Activated naive CD4-positive, alpha-beta T cell treated with anti-CD3 and anti-CD28 coated beads, Interleukin-2, amount 10 ng/mL, durations not matched to agents 7 days and 5 days (primary cell): Measurements from ENCODE around the gene IFIT2.
"Not testable (repeated sequence)": the region's sequence is repeated elsewhere in the genome, so short reads cannot be mapped to it uniquely, and the experiment has no call there.

ENCODE experiments used
- CTCF ChIA-PET: fragments of 350-600 bp; sonication (Branson Sonifier 250); formaldehyde crosslinking; loops from one replicate; lab custom pipeline; 2021; ENCODE audit warnings: antibody characterized with exemption; lab: Charles Lee
- DNase-seq: peaks from one replicate; pipeline ENCODE4 v3.0.0-alpha.2; 2020
- H3K27ac Mint-ChIP-seq: one replicate; pipeline ENCODE4 v1.8.0; 2021; ENCODE audit warnings: mild to moderate bottlenecking, moderate library complexity, mixed read lengths
- H3K27me3 Mint-ChIP-seq: one replicate; pipeline ENCODE4 v1.8.0; 2021; ENCODE audit warnings: mild to moderate bottlenecking, mixed read lengths
- H3K36me3 Mint-ChIP-seq: one replicate; pipeline ENCODE4 v1.8.0; 2021; ENCODE audit warnings: mixed read lengths
- H3K4me1 Mint-ChIP-seq: one replicate; pipeline ENCODE4 v1.8.0; 2021; ENCODE audit warnings: mixed read lengths
- H3K4me3 Mint-ChIP-seq: one replicate; pipeline ENCODE4 v1.8.0; 2021; ENCODE audit warnings: mild to moderate bottlenecking, moderate library complexity, mixed read lengths
- H3K9me3 Mint-ChIP-seq: one replicate; pipeline ENCODE4 v1.8.0; 2021; ENCODE audit warnings: mixed read lengths

The IFIT2 gene

GRCh38 chr10:89344156-89344555 is 42.3 kb downstream of the IFIT2 start:
- no peak for DNase-seq
- CTCF ChIA-PET: interaction anchor here (1.2 to 1.7 kb wide), 2 partner anchors 11 to 25 kb away, joined by 3 to 7 read pairs; no protein-coding TSS in a partner anchor
- Mint-ChIP-seq H3K27ac (no peak overlapping the region), H3K9me3 (no peaks in the 10 kb centered on the region), H3K4me3 (no peak overlapping the region), H3K36me3 (peaks cover 8% of the 10 kb centered on the region), H3K4me1 (no peaks in the 10 kb centered on the region), H3K27me3 (peaks cover 45% of the 10 kb centered on the region)

GRCh38 chr10:89345367-89346000 is 43.6 kb downstream of the IFIT2 start:
- Mint-ChIP-seq H3K4me3 (no peak overlapping the region), H3K27me3 (peaks cover 44% of the 10 kb centered on the region), H3K9me3 (no peaks in the 10 kb centered on the region), H3K4me1 (peaks cover 1% of the 10 kb centered on the region), H3K27ac (no peak overlapping the region), H3K36me3 (peaks cover 3% of the 10 kb centered on the region)
- no peak for DNase-seq
- CTCF ChIA-PET: interaction anchor here (1.4 kb wide), 1 partner anchor 46 kb away, joined by 3 read pairs; the partner anchor contains the start of gene IFIT1

GRCh38 chr10:89346405-89347254 is 44.8 kb downstream of the IFIT2 start:
- no peak for DNase-seq
- Mint-ChIP-seq H3K4me1 (peaks cover 13% of the 10 kb centered on the region), H3K36me3 (no peaks in the 10 kb centered on the region), H3K9me3 (no peaks in the 10 kb centered on the region), H3K4me3 (no peak overlapping the region), H3K27me3 (peaks cover 40% of the 10 kb centered on the region), H3K27ac (no peak overlapping the region)
- CTCF ChIA-PET: interaction anchor here (1.4 kb wide), 1 partner anchor 45 kb away, joined by 3 read pairs; the partner anchor contains the start of gene IFIT1

- no peaks in the 10 kb centered on the region for H3K9me3 Mint-ChIP-seq
- H3K27me3 Mint-ChIP-seq: peaks cover 38% of the 10 kb centered on the region
- peaks cover 20% of the 10 kb centered on the region for H3K4me1 Mint-ChIP-seq
- no peaks in the 10 kb centered on the region for H3K36me3 Mint-ChIP-seq
- CTCF ChIA-PET: no interaction called here
- H3K4me3 Mint-ChIP-seq: no peak overlapping the region
- DNase-seq: no peak
- H3K27ac Mint-ChIP-seq: no peak overlapping the region
These were observed 46.0 kb downstream of the IFIT2 start for GRCh38 chr10:89347701-89348457.

GRCh38 chr10:89348481-89348880 is 46.6 kb downstream of the IFIT2 start:
- Mint-ChIP-seq H3K4me3 (no peak overlapping the region), H3K36me3 (no peaks in the 10 kb centered on the region), H3K9me3 (no peaks in the 10 kb centered on the region), H3K27ac (no peak overlapping the region), H3K27me3 (peaks cover 36% of the 10 kb centered on the region), H3K4me1 (peaks cover 20% of the 10 kb centered on the region)
- no peak for DNase-seq
- CTCF ChIA-PET: no interaction called here

GRCh38 chr10:89348975-89349374 is 47.1 kb downstream of the IFIT2 start:
- CTCF ChIA-PET: no interaction called here
- Mint-ChIP-seq H3K27me3 (peaks cover 38% of the 10 kb centered on the region), H3K27ac (no peak overlapping the region), H3K4me1 (peaks cover 20% of the 10 kb centered on the region), H3K9me3 (no peaks in the 10 kb centered on the region), H3K4me3 (no peak overlapping the region), H3K36me3 (no peaks in the 10 kb centered on the region)
- DNase-seq: no peak

- not testable (repeated sequence) for H3K9me3 Mint-ChIP-seq, H3K4me3 Mint-ChIP-seq, H3K27ac Mint-ChIP-seq, H3K36me3 Mint-ChIP-seq, DNase-seq
- CTCF ChIA-PET: interaction anchor here (2.1 kb wide), 1 partner anchor 19 kb away, joined by 6 read pairs; no protein-coding TSS in a partner anchor
- peaks cover 49% of the 10 kb centered on the region for H3K27me3 Mint-ChIP-seq
- H3K4me1 Mint-ChIP-seq: peaks cover 20% of the 10 kb centered on the region
These were observed 48.9 kb downstream of the IFIT2 start for GRCh38 chr10:89350631-89351315.

- Mint-ChIP-seq H3K4me1 (peaks cover 20% of the 10 kb centered on the region), H3K27me3 (peaks cover 51% of the 10 kb centered on the region), H3K4me3 (no peak overlapping the region), H3K9me3 (no peaks in the 10 kb centered on the region), H3K27ac (no peak overlapping the region), H3K36me3 (no peaks in the 10 kb centered on the region)
- CTCF ChIA-PET: interaction anchor here (2.1 kb wide), 1 partner anchor 18 kb away, joined by 6 read pairs; no protein-coding TSS in a partner anchor
- peak; percentile 28 for DNase-seq
These were observed 49.5 kb downstream of the IFIT2 start for GRCh38 chr10:89351412-89351779.

- H3K36me3 Mint-ChIP-seq: no peaks in the 10 kb centered on the region
- peak overlapping the region; percentile 38 for H3K27ac Mint-ChIP-seq
- no peak overlapping the region for H3K4me3 Mint-ChIP-seq
- no peaks in the 10 kb centered on the region for H3K9me3 Mint-ChIP-seq
- no peak for DNase-seq
- peaks cover 53% of the 10 kb centered on the region for H3K27me3 Mint-ChIP-seq
- CTCF ChIA-PET: interaction anchor here (0.8 to 2.1 kb wide), 2 partner anchors 11 to 17 kb away, joined by 3 to 6 read pairs; no protein-coding TSS in a partner anchor
- H3K4me1 Mint-ChIP-seq: peaks cover 20% of the 10 kb centered on the region
These were observed 50.1 kb downstream of the IFIT2 start for GRCh38 chr10:89351780-89352597.

- no peaks in the 10 kb centered on the region for H3K36me3 Mint-ChIP-seq
- DNase-seq: no peak
- CTCF ChIA-PET: interaction anchor here (0.8 kb wide), 1 partner anchor 10 kb away, joined by 3 read pairs; no protein-coding TSS in a partner anchor
- no peaks in the 10 kb centered on the region for H3K9me3 Mint-ChIP-seq
- H3K27ac Mint-ChIP-seq: no peak overlapping the region
- H3K4me1 Mint-ChIP-seq: peaks cover 20% of the 10 kb centered on the region
- H3K4me3 Mint-ChIP-seq: no peak overlapping the region
- H3K27me3 Mint-ChIP-seq: peaks cover 48% of the 10 kb centered on the region
These were observed 51.0 kb downstream of the IFIT2 start for GRCh38 chr10:89352802-89353201.

GRCh38 chr10:89355394-89355931 is 53.6 kb downstream of the IFIT2 start:
- Mint-ChIP-seq H3K27me3 (peaks cover 37% of the 10 kb centered on the region), H3K4me1 (peaks cover 19% of the 10 kb centered on the region), H3K36me3 (no peaks in the 10 kb centered on the region), H3K27ac (no peak overlapping the region), H3K4me3 (no peak overlapping the region), H3K9me3 (no peaks in the 10 kb centered on the region)
- CTCF ChIA-PET: interaction anchor here (1.1 to 1.4 kb wide), 4 partner anchors 9 to 14 kb away, joined by 3 to 5 read pairs (median 4); no protein-coding TSS in a partner anchor
- no peak for DNase-seq

- CTCF ChIA-PET: interaction anchor here (1.1 kb wide), 1 partner anchor 12 kb away, joined by 3 read pairs; no protein-coding TSS in a partner anchor
- Mint-ChIP-seq H3K4me3 (no peak overlapping the region), H3K27me3 (peaks cover 39% of the 10 kb centered on the region), H3K27ac (no peak overlapping the region), H3K9me3 (no peaks in the 10 kb centered on the region), H3K36me3 (no peaks in the 10 kb centered on the region), H3K4me1 (peaks cover 3% of the 10 kb centered on the region)
- no peak for DNase-seq
These were observed 55.2 kb downstream of the IFIT2 start for GRCh38 chr10:89357096-89357495.
